ENCODE measurements around the gene FAM131C. TPM values are rescaled to one million over a fixed set of nuclear protein-coding genes. Genes with fewer than 3 reads are reported as not detected.

FAM131C gene
- total and polyA plus RNA-seq, 8 donors, result 0.31 to 13.5 (median 1.7) TPM

DNA sequence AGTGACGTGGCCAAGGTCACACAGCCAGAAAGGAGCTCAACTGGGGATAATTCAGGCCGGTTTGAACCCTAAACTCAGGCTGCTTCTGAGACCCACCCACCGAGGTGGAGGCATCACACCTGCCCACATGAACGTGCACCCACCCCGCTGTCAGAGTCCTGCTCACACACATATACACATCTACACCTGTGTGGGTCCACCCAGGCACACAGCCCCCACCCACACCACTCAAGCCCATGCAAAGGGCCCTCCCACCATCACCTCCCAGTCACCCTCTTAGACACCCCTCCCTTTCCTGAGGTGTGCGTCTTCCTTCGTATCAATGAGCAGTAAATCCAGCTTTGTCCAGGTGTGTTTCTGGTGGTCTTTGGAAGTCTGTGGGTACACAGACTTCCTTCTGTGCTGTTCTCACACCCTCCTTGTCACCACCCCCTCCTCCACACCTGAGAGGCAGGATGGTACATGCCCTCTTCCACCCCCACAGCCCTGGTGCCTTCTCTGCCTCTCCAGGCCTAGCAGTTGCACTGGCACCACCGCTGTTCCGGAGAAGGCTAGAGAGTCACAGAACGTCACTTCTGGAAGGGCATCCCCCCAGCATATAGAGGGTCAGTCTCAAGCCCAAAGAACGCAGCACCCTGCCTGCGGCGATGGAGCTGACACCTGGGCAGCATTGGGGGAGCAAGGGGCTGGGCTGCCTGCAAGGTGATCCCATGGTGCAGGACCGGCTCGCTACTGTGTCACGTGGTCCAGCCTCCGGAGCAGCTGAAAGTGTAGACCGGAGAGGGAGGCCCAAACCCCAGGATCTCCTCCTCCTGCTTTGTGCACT is 18.9 kb upstream of the FAM131C start:
- Histone ChIP-seq H3K36me3 (no peaks in the 10 kb centered on the region), H3K27ac (no peak overlapping the region), H3K4me1 (peaks cover 22 to 32% (median 28%) of the 10 kb centered on the region in 3 donors), H3K4me3 (no peak overlapping the region), H3K9me3 (no peaks in the 10 kb centered on the region), H3K27me3 (no peaks in the 10 kb centered on the region)
- FAIRE-seq, result no peak
- DNase-seq, result peak in 1 of 6 donors; percentile 39
- intact Hi-C loops (cut with DNase I), result no loop called here
- TF ChIP-seq, protein P1, sequence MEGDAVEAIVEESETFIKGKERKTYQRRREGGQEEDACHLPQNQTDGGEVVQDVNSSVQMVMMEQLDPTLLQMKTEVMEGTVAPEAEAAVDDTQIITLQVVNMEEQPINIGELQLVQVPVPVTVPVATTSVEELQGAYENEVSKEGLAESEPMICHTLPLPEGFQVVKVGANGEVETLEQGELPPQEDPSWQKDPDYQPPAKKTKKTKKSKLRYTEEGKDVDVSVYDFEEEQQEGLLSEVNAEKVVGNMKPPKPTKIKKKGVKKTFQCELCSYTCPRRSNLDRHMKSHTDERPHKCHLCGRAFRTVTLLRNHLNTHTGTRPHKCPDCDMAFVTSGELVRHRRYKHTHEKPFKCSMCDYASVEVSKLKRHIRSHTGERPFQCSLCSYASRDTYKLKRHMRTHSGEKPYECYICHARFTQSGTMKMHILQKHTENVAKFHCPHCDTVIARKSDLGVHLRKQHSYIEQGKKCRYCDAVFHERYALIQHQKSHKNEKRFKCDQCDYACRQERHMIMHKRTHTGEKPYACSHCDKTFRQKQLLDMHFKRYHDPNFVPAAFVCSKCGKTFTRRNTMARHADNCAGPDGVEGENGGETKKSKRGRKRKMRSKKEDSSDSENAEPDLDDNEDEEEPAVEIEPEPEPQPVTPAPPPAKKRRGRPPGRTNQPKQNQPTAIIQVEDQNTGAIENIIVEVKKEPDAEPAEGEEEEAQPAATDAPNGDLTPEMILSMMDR (IDR thresholded peaks at IDR 0.05), result no peak
- 79 to 83% methylated on average over 18 of the region's 18 CpGs for WGBS, 2 donors
- ATAC-seq, result no peak

DNA sequence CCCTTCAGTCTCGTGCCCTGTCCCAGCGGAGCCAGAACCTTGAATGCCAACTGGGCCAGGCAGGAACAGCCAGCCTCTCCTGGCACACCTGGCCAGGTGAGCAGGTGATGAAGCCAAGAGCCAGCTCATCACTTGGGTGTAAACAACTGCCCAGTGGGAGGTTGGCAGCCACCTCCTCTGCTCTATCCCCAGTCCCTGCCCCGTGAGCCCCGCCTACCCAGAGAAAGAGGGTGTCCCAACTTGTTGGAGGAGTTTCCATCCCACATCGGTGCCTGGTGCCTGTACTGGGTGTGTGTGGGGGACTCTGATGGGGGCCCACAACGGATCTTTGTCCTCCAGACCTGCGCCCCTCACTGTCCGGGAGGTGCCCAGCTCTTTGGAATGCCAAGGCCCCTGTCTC is 17.8 kb upstream of the FAM131C start:
- Histone ChIP-seq H3K27me3 (no peaks in the 10 kb centered on the region), H3K4me1 (peaks cover 22 to 32% (median 28%) of the 10 kb centered on the region in 3 donors), H3K36me3 (no peaks in the 10 kb centered on the region), H3K4me3 (no peak overlapping the region), H3K9me3 (no peaks in the 10 kb centered on the region), H3K27ac (no peak overlapping the region)
- TF ChIP-seq, protein P1 (IDR thresholded peaks at IDR 0.05), result no peak
- DNase-seq, result peak in 5 of 6 donors; percentile 76 to 86 (median 83)
- WGBS, 2 donors, result 38 to 44% methylated on average over 8 of the region's 8 CpGs
- no peak for FAIRE-seq
- peak; percentile 58 to 75 (median 72) for ATAC-seq
- intact Hi-C loops (cut with DNase I), result no loop called here

DNA sequence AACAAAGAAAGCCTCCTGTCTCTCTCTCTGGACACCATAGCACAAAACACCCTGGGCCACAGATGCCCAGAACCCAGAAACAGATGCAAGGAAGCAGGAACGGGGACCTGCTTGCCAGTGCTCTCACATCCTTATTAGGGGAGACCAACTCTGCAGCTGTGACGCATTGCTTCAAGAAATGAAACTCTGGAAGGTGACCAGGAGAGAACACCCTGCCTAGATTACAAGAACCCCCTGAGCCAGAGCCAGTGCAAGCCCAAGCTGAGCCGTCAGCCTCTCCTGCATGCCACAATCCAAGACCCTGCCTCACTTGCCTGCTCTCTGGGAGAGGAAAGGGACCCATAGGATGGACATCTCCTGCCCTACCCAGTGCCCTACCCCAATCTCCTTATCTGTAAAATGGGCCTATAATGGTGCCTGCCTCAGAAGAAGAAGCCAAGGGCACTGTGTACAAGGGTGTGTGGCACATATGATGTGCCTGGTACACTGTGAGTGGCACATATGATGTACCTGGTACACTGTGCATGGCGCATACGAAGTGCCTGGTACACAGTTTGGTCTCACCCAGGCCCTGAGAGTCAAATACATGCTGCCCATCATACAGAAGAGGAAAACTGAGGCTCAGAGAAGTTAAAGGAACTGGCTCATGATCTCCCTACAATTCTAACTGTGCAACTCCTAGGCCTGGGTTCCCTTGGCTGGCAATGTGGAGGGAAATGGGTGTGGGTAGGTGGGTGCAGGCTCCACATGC is 16.8 kb upstream of the FAM131C start:
- H3K4me3 ChIP-seq, result no peak overlapping the region
- H3K27me3 ChIP-seq, result no peaks in the 10 kb centered on the region
- TF ChIP-seq, protein P1 (IDR thresholded peaks at IDR 0.05), result no peak
- H3K27ac ChIP-seq, result no peak overlapping the region
- intact Hi-C loops (cut with DNase I), result no loop called here
- no peak for ATAC-seq
- H3K36me3 ChIP-seq, result no peaks in the 10 kb centered on the region
- H3K4me1 ChIP-seq, result peaks cover 21 to 27% (median 23%) of the 10 kb centered on the region in 3 donors
- FAIRE-seq, result no peak
- 89 to 95% methylated on average over 5 of the region's 5 CpGs for WGBS, 2 donors
- no peak for DNase-seq
- no peaks in the 10 kb centered on the region for H3K9me3 ChIP-seq

- Histone ChIP-seq H3K4me1 (peaks cover 15 to 22% (median 16%) of the 10 kb centered on the region in 3 donors), H3K27me3 (no peaks in the 10 kb centered on the region), H3K9me3 (no peaks in the 10 kb centered on the region), H3K4me3 (no peak overlapping the region), H3K27ac (no peak overlapping the region), H3K36me3 (no peaks in the 10 kb centered on the region)
- no peak for DNase-seq
- TF ChIP-seq, protein P1 (IDR thresholded peaks at IDR 0.05), result no peak
- FAIRE-seq, result no peak
- 90 to 95% methylated on average over 9 of the region's 9 CpGs for WGBS, 2 donors
- intact Hi-C loops (cut with DNase I), result no loop called here
- no peak for ATAC-seq
These were observed 15.5 kb upstream of the FAM131C start for GRCh38 chr1:16088996-16089395.
